CD4-positive, alpha-beta T cell treated with Interleukin-15 for 4 hours (primary cell): Measurements from ENCODE around the gene SLF1.

ENCODE experiments used
- DNase-seq: peaks from one replicate; pipeline ENCODE4 v3.0.0-alpha.2; 2020; ENCODE audit warnings: low spot score

Gene SLF1

DNA sequence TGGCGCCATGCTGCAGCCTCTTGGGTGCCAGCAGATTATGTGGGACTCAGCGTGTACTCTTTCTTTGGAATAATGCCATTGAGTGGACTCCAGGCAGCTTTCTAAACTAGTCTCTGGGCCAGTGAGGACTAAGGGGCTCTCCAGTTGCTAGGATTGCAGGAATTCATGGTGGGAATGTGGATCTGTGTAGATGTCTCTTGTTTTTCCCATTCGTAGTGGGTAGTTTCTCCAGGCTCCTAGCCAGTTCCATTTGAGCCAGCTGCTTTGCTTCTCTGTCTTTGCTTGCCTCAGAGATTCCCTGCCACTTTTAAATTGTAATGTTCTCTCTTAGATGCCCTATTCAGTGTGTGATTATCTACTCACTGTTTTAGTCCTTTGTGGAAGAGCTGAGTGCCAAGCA, 42.6 kb downstream of the SLF1 start:
- DNase-seq, result no peak

DNA sequence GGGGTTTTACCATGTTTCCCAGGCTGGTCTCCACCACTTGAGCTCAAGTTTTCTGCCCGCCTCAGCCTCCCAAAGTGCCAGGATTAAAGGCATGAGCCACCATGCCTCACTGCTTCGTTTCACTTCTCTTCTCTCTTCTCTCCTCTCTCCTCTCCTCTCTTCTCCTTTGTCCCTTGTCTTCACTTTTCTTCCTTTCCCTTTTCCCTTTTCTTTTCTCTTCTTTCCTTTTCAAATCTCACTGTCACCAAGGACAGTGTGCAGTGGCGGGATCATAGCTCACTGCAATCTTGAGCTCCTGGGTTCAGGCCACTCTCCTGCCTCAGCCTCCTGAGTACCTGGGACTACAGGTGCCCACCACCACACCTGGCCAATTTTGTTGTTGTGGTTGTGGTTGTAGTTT, 49.5 kb downstream of the SLF1 start:
- DNase-seq, result no peak

DNA sequence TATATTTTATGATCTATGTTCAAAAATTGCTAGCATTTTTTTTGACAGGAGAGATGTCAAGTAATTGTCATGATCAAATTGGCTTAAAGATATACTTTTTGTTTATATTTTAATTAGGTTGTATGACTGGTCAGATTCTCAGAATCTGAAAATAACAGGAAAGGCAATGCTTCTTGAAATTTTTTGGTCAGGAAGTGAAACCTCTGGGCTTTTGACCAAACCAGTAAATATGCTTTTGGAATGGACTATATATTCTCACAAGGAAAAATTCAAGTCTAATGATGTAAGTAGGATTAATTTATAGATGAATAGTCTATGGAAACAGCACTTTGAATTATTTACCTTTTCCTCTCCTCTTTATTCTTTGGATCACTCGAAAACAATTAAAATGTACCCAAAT, 52.3 kb downstream of the SLF1 start:
- DNase-seq, result no peak

DNA sequence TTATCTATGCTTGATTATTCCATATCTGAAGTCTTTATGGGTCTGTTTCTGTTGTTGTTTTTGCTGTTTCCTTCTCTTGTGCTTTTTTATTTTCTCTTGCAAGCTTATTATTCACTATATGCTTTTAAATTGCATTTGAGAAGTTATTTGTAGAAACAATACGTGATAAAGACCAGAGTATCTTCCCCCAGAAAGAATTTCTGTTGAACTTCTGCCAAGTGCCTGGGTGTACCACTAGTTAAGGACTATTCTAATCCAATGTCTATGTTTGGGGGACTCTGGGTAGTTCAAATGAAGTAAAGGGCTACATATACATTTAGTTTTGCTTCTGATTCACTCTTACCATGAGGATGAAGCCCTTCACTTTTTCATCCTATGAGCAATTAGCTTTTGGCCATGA, 54.3 kb downstream of the SLF1 start:
- DNase-seq, result no peak

DNA sequence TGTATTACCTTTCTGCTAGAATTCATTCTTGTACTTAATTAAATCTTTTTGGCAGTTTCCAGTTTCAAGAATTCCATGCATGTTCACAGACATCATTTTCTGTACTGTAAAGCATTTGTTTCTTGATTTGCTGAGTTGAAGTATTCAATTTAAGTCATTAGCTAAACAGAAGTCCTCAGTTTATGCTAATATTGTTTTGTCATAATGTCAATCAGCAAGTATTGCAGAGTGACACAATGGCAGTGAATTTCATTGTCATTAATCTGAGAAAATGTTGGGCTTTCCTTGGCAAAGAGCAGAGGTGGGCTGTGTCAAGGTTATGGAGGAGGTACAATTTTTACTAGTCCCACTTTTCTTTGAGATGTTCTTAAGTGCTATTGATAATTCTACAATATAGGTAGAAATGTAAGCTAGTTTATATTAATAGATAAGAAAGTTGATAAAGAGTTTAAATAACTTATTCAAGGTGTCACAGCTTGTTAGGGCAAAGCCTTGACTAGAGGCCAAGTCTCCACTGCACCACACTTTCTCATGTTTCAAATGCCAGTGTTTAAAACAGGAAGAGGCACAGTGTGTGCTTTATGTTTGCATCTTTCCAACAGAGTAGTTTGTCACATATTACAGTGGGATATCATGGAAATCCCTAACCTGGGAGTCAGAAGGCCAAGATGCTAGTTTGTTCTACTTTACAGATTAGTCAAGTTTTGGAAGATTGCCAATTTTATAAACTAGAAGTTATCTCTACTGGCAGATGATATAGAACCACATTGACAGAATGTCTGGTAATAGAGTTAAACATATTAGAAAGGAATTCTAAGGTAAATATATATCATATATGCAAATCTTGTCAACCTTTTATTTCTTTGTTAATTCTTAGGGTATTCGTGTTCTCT, 56.3 kb downstream of the SLF1 start:
- DNase-seq, result no peak

DNA sequence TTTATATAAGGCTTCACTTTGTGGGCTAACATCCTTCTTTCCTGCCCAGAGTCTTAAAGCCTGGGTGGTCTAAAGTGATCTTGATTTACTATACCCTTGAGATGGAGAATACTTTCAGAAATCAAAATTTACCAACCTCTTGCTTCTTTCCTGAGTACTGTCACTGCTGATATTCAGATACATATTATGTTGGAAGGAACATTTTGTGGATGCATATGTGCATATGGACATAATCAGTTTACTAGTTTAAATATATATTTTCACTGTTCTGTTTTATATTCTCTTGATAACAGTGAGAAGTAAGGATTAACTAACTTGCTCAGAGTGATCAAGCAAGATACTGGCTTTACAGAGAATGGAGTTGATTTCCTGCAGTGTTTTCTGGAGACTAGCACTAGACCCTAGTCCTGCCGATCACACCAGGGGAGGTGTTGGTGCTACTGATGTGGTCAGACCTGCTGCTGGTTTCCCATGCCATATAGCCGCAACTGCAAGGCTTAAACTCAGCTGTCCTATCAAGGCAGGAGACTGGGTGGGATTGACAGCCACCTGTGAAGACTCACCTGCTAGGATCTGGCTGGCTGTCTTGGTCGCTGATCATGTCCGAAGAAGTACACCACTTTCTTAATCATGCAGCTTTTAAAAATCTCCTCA, 57.6 kb downstream of the SLF1 start:
- no peak for DNase-seq

DNA sequence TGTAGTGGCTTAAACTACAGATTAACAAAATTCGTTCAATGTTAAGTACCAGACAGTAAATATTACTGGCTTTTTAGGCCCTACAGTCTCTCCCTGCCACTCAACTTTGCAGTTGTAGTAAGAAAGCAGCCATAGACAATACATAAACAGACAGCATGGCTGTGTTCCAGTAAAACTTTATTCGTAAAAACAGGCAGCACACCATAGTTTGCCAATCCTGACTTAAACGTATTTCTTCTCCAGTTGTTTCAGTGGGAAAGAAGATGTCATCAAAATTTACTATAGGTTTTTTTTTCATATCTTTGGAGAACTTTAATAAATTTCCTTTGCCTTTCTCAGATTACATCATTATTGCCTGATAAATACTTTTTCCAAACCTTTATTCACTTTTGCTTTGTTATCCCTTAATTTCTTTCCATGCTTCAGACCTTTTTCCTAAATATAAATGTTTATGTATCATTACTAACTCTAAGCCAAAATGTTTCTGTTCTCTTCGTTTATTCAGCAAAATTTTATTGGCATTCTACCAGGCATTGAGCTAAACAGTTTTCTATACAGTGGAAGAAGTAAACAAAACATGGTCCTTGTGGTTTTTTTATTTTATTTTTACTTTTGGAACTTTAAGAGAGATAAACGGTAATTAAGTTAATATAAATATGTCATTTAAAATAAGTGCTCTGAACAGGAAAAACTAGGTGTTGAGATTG, 64.5 kb downstream of the SLF1 start:
- no peak for DNase-seq

DNA sequence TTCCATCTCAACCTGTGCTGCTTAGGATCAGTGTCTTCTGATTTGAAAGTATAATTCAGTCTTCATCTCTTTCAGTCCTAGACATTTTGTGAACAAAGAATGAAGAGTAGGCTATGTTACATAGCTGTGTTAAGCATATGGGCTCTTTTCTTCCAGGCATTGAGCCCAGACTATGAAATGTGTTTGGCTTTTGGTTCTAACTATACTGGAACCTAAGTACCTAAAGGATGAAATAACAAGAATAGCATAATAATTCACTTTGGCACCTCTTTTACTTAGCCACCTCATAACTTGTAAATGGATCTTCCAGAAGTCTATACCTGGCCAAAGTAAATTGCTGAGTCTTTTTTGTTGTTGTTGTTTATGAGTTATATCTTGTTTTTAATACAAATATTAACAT, 71.4 kb downstream of the SLF1 start:
- no peak for DNase-seq

DNA sequence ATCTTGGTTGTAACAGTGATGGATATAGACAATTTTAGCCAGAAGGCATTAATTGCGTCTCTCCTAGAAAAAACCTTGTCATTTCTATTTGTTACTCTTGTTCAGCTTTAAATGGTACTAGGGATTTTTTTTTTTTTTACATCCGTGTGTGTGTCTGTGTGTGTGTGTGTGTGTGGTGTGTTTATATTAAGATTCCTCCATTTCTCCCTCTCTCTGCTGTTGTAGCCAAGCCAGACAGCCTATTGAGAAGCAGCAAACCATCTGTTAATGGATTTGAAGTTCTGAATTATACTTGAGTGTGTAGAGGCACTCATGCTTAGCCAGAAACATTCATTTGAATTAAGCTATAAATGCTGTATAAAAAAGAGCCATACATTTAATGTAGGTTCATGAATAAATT, 72.3 kb downstream of the SLF1 start:
- no peak for DNase-seq

DNA sequence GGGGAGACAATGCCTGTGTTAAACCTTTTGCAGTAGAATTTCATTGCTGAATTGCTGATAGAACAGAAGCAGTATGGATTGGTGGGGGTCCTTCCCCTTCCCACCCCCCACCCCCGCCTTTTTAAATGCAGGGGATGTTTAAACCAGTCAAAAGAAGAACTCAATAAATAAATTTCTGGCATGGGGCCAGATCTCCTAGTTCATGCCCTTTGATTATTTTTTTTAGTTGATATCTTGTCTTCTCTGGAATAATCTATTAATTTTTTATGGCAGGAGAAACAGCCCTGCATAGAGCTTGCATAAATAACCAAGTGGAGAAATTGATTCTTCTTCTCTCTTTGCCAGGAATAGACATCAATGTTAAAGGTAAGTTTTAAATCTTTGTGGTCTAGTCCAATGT, 72.8 kb downstream of the SLF1 start:
- no peak for DNase-seq

DNA sequence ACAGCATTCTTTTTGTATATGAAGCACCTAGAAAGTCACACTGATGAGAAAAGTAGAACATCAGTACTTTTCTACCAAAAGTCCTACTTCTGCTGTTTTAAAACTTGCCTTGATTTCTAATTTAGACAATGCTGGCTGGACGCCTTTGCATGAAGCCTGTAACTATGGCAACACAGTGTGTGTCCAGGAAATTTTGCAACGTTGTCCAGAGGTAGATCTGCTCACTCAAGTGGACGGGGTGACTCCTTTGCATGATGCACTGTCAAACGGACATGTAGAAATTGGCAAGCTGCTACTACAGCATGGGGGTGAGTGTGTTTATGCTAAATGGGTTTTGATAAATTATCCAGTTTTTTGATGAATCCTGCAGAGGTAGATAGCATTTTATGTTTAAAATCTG, 73.5 kb downstream of the SLF1 start:
- no peak for DNase-seq

DNA sequence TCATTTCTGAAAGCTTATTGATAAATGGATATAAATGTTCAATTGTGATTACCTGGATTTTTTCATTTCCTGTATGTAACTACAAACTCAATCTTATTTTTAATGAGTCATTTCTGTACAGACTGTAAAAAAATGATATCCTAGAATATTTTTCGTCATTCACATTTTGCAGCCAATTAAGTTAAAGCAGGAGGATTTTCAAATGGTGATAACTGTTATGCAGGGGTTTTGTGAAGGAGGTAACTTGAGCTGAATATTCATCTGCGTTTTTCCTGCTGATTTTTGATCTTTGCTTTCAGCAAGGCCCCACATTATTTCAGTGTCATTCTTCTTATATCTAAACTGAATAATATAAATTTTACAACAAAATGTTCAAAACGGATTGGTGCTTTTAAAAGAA, 74.1 kb downstream of the SLF1 start:
- no peak for DNase-seq

DNA sequence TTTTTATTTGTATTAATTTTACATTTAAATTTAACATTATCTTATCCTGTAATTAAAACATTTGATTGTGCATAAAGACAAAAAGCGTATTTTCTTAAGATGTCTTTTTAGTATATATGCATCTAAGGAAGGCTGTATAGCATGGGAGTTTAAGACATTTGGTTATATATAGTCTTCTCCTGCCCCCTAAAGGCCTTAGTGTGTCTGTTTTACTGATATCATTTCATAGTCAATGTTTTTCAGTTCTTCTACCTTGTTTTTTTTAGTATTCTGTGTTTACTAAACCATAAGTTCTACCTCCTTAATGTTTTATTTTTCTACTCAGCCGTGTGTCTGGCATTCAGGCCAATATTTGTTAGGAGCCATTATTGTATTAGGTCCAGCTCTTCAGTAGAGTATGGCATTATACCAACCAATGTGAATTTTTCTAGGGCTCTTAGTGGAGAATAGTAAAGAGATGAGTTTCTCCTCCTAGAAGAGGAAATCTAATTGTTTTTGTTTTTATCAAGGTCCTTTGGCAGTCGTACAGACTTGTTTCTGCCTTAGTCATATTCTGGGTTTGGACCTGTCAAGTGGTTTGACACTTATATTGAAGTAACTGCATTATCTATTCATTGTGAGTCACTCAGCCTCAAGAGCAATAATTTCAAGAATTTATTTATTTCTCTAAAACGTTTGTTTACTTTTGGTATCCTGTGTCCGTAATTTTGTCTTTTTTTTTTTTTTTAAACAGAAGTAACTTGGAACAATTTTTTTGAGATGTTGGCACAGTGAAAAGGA, 74.8 kb downstream of the SLF1 start:
- peak; percentile 45 for DNase-seq

DNA sequence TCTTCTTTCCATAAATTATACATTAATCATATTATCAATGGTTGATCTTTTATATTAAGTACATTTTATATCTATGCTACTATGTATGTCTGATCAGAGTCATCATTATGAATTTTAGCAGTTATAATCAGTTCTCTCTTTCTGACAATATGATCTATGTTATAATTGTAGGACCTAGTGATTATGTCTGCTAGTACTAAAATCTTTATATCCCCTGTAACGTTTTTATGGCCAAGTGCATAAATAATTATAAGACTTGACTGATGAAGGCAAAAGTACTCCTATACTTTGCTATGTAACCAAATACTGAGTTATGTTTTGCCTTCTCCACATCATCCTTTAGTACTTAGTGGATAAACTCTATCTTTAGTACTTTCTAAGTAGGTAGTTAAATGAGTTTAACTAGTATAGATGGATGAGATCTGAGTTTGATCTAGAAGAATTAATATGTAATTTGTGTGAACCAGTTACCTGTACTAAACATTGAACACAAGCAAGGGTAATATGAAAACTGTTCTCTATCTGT, 75.4 kb downstream of the SLF1 start:
- DNase-seq, result no peak

DNA sequence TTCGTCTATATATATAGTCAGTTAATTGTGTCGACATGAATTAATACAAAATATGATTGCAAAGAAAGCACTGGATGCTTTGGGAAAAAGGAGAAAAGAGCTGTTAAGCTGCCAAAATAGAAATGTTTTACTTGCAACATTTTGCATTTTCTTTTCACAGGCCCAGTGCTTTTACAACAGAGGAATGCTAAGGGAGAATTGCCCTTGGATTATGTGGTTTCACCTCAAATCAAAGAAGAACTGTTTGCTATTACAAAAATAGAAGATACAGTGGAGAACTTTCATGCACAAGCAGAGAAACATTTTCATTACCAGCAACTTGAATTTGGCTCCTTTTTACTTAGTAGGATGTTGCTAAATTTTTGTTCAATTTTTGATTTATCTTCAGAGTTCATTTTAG, 76.2 kb downstream of the SLF1 start:
- no peak for DNase-seq

DNA sequence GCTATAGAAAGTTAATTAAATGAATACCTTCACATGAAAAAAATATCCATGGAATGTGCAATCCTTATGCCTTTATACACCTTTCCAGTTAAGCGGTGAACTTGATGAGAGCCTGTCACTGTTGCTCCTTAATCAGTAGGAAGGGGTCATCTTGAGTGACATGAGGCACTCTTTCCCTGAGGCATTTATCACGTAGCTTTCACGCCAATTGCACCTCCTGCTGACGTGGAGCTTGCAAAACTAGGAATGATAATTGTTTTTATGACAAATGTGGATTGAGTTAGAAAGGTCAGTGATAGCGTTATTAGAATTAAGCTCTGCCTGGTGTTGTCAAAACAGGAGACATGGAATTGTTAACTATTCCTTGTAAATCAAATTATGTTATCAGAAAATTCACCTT, 79.7 kb downstream of the SLF1 start:
- no peak for DNase-seq

DNA sequence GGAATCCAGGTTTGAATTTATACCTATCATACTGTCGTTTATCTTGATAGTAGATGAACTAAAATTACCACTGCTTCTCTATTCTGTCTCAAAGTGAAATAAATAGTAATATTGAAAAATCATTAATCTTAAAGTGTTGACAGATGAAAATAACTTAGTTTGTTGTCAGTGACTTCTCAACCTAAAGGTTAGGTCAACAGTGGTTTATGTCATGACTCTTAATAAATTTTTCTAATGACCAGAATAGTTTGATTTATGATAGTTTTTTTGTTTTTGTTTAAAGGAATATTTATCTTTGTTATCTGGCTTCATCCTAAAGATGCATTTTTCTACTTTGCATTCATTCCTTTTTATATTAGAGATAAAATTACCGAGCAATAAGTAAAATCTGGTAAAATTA, 81.1 kb downstream of the SLF1 start:
- no peak for DNase-seq

DNA sequence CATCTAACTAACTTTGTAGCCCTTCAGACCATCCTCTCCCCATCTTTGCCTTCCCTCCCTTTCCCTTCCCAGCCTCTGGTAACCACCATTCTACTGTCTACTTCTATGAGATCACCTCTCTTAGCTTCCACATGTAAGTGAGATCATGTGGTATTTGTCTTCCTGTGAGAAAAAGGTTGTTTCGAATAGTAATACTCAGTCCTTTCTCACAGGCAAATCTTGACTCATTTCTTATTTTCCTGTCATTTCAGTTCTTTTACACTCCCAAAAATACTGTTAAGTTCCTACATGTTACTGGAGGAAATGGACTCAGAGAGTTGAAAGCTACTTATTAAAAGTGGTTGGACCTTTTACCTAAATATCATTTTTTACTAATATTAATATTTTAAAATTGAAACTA, 82.1 kb downstream of the SLF1 start:
- DNase-seq, result no peak

DNA sequence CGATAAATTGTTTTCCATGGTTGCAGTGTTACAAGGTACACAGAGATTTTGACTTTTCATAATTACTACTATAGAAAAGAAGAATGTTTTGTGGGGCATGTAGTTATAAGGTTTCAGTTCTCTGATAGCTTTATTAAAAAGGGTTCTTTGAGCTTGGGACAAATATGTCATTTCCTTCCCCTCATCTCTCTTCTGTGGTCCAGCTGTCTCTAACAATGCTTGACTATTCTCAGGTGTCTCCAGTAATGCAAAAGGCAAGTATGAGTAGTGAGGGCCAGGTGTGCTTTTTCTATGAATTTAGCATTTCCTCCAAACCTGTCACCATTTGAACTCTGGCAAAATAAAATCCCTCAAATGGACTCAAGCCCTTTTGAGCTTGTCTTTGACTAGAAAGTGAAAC, 84.3 kb downstream of the SLF1 start:
- DNase-seq, result no peak

DNA sequence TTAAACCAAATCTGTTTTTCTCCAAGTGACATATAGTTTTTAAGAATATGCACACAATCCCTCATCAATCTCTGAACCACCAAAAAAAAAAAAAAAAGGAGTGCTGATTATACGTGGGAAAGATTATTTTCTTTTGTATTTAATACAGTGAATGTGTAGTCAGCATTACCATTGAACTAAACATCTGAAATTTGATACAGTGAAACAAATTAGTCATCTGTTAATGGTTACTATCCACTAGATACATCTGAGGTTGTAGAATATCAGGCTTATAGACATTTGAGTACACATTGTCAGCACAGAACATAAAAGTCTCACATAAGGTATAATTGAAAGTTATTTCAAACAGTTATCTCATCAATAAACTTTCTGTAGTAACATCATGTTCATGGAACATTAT, 87.0 kb downstream of the SLF1 start:
- DNase-seq, result no peak

DNA sequence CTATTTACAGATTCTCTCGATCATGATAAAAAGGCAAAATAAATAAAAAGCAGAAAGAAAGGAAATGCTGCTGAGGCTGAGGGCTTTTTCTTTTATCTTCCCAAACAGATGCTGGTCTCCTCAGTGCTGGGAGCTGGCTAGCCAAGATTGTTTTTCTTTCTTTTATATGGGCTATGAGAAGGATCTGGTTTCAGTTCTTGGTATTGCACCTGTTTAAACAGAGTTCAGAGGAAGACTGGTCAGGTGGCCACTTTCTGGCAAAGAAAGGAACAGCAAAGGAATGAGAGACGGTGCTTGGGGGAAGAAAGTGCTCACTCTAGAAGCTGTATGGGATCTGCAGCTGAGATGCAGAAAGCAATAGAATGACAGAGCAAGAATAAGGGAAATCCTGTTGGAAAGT, 88.9 kb downstream of the SLF1 start:
- DNase-seq, result no peak

DNA sequence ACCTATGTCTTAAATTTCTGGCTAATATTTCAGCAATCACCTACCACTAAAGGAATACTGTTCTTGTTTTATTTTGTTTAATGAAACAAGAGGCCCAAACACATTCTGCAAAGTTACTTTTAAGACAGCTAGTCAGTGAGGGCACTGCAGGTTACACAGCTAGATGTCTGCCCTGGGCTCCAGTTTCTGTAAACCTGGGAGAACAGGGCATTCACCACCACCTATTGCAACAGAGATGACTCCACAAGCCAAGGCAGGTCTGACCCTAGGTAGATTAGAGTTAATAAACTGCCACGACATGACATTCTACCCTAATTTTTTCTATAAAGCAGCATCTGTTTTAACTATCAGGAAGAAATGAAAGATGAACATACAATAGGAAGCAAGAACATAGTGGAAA, 90.8 kb downstream of the SLF1 start:
- no peak for DNase-seq
